ENCODE results near the gene ZNF91.

ZNF91 gene

DNA sequence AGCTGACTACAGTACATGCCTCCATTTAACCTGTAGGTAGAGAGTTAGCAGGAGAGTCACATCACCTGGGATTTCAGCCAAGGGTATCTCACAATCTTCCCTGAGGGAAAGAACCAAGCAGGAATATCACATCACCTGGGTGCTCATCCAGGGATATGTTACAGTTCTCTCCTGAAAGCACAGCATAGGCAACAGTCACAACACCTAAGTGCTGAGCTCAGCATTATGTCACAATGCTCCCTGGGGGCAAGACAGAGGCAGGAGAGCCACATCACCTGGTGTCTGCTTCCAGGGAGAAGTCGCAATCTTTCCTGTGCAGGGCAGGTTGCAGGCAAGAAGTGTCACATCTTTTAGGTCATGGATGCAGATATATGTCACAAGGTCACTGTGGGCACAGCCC lies 9.4 kb upstream of the ZNF91 start:
- Histone ChIP-seq H3K4me3 (replicated peaks; ENCODE audit: insufficient read depth, low read length) (no peak overlapping the region), H3K27ac (replicated peaks) (no peak overlapping the region), H3K27me3 (ENCODE audit: insufficient read depth, poor library complexity, severe bottlenecking) (no peaks in the 10 kb centered on the region)
- TF ChIP-seq GABPA (IDR thresholded peaks at IDR 0.05; ENCODE audit: low read depth) (no peak), POLR2AphosphoS5 (IDR thresholded peaks at IDR 0.05; ENCODE audit: low read depth) (no peak), SPI1 (IDR thresholded peaks at IDR 0.05; ENCODE audit: borderline replicate concordance, low read depth) (no peak)
- TF ChIP-seq, protein P1, sequence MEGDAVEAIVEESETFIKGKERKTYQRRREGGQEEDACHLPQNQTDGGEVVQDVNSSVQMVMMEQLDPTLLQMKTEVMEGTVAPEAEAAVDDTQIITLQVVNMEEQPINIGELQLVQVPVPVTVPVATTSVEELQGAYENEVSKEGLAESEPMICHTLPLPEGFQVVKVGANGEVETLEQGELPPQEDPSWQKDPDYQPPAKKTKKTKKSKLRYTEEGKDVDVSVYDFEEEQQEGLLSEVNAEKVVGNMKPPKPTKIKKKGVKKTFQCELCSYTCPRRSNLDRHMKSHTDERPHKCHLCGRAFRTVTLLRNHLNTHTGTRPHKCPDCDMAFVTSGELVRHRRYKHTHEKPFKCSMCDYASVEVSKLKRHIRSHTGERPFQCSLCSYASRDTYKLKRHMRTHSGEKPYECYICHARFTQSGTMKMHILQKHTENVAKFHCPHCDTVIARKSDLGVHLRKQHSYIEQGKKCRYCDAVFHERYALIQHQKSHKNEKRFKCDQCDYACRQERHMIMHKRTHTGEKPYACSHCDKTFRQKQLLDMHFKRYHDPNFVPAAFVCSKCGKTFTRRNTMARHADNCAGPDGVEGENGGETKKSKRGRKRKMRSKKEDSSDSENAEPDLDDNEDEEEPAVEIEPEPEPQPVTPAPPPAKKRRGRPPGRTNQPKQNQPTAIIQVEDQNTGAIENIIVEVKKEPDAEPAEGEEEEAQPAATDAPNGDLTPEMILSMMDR (IDR thresholded peaks at IDR 0.05; ENCODE audit: insufficient read depth, low read length), result no peak
- TF ChIP-seq, protein P2, sequence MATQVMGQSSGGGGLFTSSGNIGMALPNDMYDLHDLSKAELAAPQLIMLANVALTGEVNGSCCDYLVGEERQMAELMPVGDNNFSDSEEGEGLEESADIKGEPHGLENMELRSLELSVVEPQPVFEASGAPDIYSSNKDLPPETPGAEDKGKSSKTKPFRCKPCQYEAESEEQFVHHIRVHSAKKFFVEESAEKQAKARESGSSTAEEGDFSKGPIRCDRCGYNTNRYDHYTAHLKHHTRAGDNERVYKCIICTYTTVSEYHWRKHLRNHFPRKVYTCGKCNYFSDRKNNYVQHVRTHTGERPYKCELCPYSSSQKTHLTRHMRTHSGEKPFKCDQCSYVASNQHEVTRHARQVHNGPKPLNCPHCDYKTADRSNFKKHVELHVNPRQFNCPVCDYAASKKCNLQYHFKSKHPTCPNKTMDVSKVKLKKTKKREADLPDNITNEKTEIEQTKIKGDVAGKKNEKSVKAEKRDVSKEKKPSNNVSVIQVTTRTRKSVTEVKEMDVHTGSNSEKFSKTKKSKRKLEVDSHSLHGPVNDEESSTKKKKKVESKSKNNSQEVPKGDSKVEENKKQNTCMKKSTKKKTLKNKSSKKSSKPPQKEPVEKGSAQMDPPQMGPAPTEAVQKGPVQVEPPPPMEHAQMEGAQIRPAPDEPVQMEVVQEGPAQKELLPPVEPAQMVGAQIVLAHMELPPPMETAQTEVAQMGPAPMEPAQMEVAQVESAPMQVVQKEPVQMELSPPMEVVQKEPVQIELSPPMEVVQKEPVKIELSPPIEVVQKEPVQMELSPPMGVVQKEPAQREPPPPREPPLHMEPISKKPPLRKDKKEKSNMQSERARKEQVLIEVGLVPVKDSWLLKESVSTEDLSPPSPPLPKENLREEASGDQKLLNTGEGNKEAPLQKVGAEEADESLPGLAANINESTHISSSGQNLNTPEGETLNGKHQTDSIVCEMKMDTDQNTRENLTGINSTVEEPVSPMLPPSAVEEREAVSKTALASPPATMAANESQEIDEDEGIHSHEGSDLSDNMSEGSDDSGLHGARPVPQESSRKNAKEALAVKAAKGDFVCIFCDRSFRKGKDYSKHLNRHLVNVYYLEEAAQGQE (IDR thresholded peaks at IDR 0.05; ENCODE audit: insufficient replicate concordance, low read depth), result no peak
- DNase-seq (ENCODE audit: low read depth in 1 of 2, low spot score in 1 of 2), result no peak

DNA sequence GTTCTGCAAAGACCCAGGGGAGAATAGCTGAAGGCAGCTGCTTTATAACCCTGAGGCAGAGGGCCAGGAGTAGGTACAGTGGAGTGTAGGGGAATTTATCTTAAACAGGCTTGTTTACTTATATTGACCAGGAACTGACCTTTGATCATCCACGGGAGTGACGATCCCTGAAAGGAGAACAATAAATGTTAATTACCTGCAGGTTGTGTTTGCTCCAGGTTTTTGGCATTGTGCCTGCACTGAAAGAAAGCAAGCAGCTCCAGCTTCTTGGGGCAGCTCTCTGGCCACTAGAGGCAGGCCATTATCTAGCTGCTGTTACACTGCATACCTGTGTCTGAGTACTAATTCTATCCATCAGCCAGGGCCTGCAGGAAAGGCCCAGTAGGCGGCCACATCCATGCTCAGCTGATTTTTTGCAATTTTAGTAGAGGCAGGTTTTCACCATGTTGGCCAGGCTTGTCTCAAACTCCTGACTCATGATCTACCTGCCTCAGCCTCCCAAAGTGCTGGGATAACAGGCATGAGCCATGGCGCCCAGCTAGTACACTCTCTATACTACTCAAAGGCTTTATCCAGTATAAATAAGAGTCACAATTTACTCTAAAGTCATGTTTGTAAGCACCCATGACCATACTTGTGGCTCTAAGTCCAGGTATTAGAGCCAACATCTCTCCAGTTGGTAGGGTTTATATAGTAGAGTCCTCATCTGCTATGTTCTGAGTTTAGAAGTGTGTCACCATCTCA lies 8.5 kb upstream of the ZNF91 start:
- Histone ChIP-seq H3K27me3 (ENCODE audit: insufficient read depth, poor library complexity, severe bottlenecking) (no peaks in the 10 kb centered on the region), H3K27ac (replicated peaks) (no peak overlapping the region), H3K4me3 (replicated peaks; ENCODE audit: insufficient read depth, low read length) (no peak overlapping the region)
- TF ChIP-seq SPI1 (IDR thresholded peaks at IDR 0.05; ENCODE audit: borderline replicate concordance, low read depth) (no peak), POLR2AphosphoS5 (IDR thresholded peaks at IDR 0.05; ENCODE audit: low read depth) (no peak), GABPA (IDR thresholded peaks at IDR 0.05; ENCODE audit: low read depth) (no peak)
- TF ChIP-seq, protein P2 (IDR thresholded peaks at IDR 0.05; ENCODE audit: insufficient replicate concordance, low read depth), result no peak
- TF ChIP-seq, protein P1 (IDR thresholded peaks at IDR 0.05; ENCODE audit: insufficient read depth, low read length), result no peak
- no peak for DNase-seq (ENCODE audit: low read depth in 1 of 2, low spot score in 1 of 2)

DNA sequence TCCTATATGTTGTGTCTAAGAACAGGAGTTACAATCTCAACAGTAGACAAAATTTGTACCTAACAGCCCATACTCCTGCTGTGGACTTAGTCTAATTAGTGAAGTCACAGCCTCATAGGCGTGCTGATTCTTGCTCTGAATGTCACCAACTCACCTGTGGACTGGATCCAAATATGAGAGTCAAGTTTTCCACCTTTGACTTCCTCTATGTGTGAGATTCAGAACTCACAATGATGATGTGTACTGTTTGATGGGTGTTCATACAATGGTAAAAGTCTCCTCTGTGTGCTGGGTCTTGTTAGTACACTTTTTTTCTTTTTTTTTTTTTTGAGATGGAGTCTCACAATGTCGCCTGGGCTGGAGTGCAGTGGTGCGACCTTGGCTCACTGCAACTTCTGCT lies 7.8 kb upstream of the ZNF91 start:
- H3K27ac ChIP-seq (replicated peaks), result no peak overlapping the region
- no peaks in the 10 kb centered on the region for H3K27me3 ChIP-seq (ENCODE audit: insufficient read depth, poor library complexity, severe bottlenecking)
- H3K4me3 ChIP-seq (replicated peaks; ENCODE audit: insufficient read depth, low read length), result no peak overlapping the region
- TF ChIP-seq POLR2AphosphoS5 (IDR thresholded peaks at IDR 0.05; ENCODE audit: low read depth) (no peak), GABPA (IDR thresholded peaks at IDR 0.05; ENCODE audit: low read depth) (no peak)
- no peak for DNase-seq (ENCODE audit: low read depth in 1 of 2, low spot score in 1 of 2)

DNA sequence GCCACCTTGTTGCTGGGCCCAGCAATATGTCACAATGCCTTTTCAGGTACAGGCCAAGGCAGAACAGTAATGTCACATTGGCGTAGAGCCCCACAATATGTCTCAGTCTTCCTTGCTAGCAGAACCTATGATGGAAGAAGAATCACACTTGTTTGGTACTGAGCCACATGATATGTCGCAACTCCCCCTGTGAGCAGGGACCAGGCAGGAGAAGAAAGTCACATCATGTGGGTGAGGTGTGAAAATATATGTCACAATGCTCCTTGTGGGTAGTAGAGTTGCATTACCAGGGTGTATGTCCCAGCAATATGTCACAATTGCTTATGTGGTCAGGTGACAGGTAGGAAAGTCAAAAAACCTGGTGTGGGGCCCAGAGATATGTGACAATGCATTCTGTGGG lies 7.1 kb upstream of the ZNF91 start:
- Histone ChIP-seq H3K27me3 (ENCODE audit: insufficient read depth, poor library complexity, severe bottlenecking) (no peaks in the 10 kb centered on the region), H3K4me3 (replicated peaks; ENCODE audit: insufficient read depth, low read length) (no peak overlapping the region), H3K27ac (replicated peaks) (peak overlapping the region; percentile 38; the same call in 1 of the 2 replicates)
- DNase-seq (ENCODE audit: low read depth in 1 of 2, low spot score in 1 of 2), result peak; percentile 52 to 64
- TF ChIP-seq GABPA (IDR thresholded peaks at IDR 0.05; ENCODE audit: low read depth) (no peak), POLR2AphosphoS5 (IDR thresholded peaks at IDR 0.05; ENCODE audit: low read depth) (no peak), SPI1 (IDR thresholded peaks at IDR 0.05; ENCODE audit: borderline replicate concordance, low read depth) (no peak)
- TF ChIP-seq, protein P2 (IDR thresholded peaks at IDR 0.05; ENCODE audit: insufficient replicate concordance, low read depth), result no peak
- TF ChIP-seq, protein P1 (IDR thresholded peaks at IDR 0.05; ENCODE audit: insufficient read depth, low read length), result no peak
